ENCODE measurements around the gene CAPN10. TPM values are rescaled to one million over a fixed set of nuclear protein-coding genes. Genes with fewer than 3 reads are reported as not detected.

The CAPN10 gene
- total RNA-seq, 1 donor from 2014 or later: 14.2 TPM

- peaks cover under 1% of the 10 kb centered on the region for H3K4me1 ChIP-seq
- DNase-seq (ENCODE audit: extremely low spot score in 2 of 2): no peak
- peaks cover 0 to 24% of the 10 kb centered on the region in 2 donors for H3K36me3 ChIP-seq
Observed at GRCh38 chr2:240593703-240594451, 7.3 kb downstream of the CAPN10 start.

GRCh38 chr2:240594511-240595380, 8.2 kb downstream of the CAPN10 start:
- DNase-seq (ENCODE audit: extremely low spot score in 2 of 2): no peak
- Histone ChIP-seq H3K4me3 (no peak overlapping the region), H3K4me1 (no peaks in the 10 kb centered on the region), H3K27me3 (no peaks in the 10 kb centered on the region), H3K27ac (no peak overlapping the region), H3K36me3 (peaks cover 0 to 19% of the 10 kb centered on the region in 2 donors), H3K9me3 (no peaks in the 10 kb centered on the region)
- intact Hi-C loops (cut with DNase I): no loop called here
- TF ChIP-seq POLR2A (IDR thresholded peaks at IDR 0.05) (no peak), POLR2AphosphoS5 (IDR thresholded peaks at IDR 0.05; ENCODE audit: insufficient read depth in 1 of 2, low read depth in 1 of 2) (no peak)
- TF ChIP-seq, protein P1, sequence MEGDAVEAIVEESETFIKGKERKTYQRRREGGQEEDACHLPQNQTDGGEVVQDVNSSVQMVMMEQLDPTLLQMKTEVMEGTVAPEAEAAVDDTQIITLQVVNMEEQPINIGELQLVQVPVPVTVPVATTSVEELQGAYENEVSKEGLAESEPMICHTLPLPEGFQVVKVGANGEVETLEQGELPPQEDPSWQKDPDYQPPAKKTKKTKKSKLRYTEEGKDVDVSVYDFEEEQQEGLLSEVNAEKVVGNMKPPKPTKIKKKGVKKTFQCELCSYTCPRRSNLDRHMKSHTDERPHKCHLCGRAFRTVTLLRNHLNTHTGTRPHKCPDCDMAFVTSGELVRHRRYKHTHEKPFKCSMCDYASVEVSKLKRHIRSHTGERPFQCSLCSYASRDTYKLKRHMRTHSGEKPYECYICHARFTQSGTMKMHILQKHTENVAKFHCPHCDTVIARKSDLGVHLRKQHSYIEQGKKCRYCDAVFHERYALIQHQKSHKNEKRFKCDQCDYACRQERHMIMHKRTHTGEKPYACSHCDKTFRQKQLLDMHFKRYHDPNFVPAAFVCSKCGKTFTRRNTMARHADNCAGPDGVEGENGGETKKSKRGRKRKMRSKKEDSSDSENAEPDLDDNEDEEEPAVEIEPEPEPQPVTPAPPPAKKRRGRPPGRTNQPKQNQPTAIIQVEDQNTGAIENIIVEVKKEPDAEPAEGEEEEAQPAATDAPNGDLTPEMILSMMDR (IDR thresholded peaks at IDR 0.05): no peak

More at GRCh38 chr2:240593703-240594451, 7.3 kb downstream of the CAPN10 start:
- Histone ChIP-seq H3K4me3 (no peak overlapping the region), H3K27me3 (no peaks in the 10 kb centered on the region), H3K9me3 (no peaks in the 10 kb centered on the region), H3K27ac (no peak overlapping the region)
- TF ChIP-seq POLR2AphosphoS5 (IDR thresholded peaks at IDR 0.05; ENCODE audit: insufficient read depth in 1 of 2, low read depth in 1 of 2): no peak
- TF ChIP-seq, protein P1 (IDR thresholded peaks at IDR 0.05): no peak
- TF ChIP-seq POLR2A (IDR thresholded peaks at IDR 0.05): no peak
- intact Hi-C loops (cut with DNase I): no loop called here

GRCh38 chr2:240595381-240596079, 9.0 kb downstream of the CAPN10 start:
- DNase-seq (ENCODE audit: extremely low spot score in 2 of 2): no peak
- no peaks in the 10 kb centered on the region for H3K27me3 ChIP-seq
- intact Hi-C loops (cut with DNase I): no loop called here
- no peaks in the 10 kb centered on the region for H3K9me3 ChIP-seq
- TF ChIP-seq POLR2AphosphoS5 (IDR thresholded peaks at IDR 0.05; ENCODE audit: insufficient read depth in 1 of 2, low read depth in 1 of 2) (no peak), POLR2A (IDR thresholded peaks at IDR 0.05) (no peak)
- TF ChIP-seq, protein P1 (IDR thresholded peaks at IDR 0.05): no peak
- H3K27ac ChIP-seq: no peak overlapping the region
- H3K4me3 ChIP-seq: no peak overlapping the region
- H3K4me1 ChIP-seq: no peaks in the 10 kb centered on the region
- peaks cover 0 to 11% of the 10 kb centered on the region in 2 donors for H3K36me3 ChIP-seq

DNA sequence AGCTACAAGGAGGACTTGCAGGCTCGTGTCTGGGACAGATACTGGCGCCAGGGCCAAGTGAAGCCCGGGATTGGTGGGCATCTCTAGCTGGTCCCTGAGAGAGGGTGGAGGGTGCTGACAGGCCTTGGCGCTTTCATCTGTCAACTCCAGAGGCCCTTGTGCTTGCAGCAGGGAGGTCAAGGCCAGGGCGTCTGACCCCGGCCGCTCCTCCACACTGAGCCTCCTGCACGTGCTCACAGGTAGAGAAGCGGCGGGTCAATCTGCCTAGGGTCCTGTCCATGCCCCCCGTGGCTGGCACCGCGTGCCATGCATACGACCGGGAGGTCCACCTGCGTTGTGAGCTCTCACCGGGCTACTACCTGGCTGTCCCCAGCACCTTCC, 9.5 kb downstream of the CAPN10 start:
- DNase-seq (ENCODE audit: extremely low spot score in 2 of 2): no peak
- Histone ChIP-seq H3K4me3 (no peak overlapping the region), H3K9me3 (no peaks in the 10 kb centered on the region), H3K4me1 (no peaks in the 10 kb centered on the region), H3K27me3 (no peaks in the 10 kb centered on the region), H3K27ac (no peak overlapping the region), H3K36me3 (peaks cover 0 to 5% of the 10 kb centered on the region in 2 donors)
- intact Hi-C loops (cut with DNase I): no loop called here
- TF ChIP-seq POLR2A (IDR thresholded peaks at IDR 0.05) (no peak), POLR2AphosphoS5 (IDR thresholded peaks at IDR 0.05; ENCODE audit: insufficient read depth in 1 of 2, low read depth in 1 of 2) (no peak)
- TF ChIP-seq, protein P1 (IDR thresholded peaks at IDR 0.05): no peak

Measured in vagina (tissue), 2 donors.